Stimulated activated CD8-positive, alpha-beta memory T cell treated with anti-CD3 and anti-CD28 coated beads, Interleukin-15, amount 100 ng/mL, for 1 hour (primary cell): Measurements from ENCODE around the gene OVOL1.

Experiments used
- DNase-seq: peaks from one replicate; pipeline ENCODE4 v3.0.0-alpha.2; 2020; ENCODE audit warnings: low read depth

The OVOL1 gene

GRCh38 chr11:65791719-65792213 is 4.9 kb downstream of the OVOL1 start:
- no peak for DNase-seq

GRCh38 chr11:65792456-65792855 is 5.6 kb downstream of the OVOL1 start:
- DNase-seq: no peak

GRCh38 chr11:65793144-65793581 is 6.3 kb downstream of the OVOL1 start:
- DNase-seq: no peak

- DNase-seq: no peak
Measured at GRCh38 chr11:65793625-65794400, 7.0 kb downstream of the OVOL1 start.

GRCh38 chr11:65794570-65795510 is 8.0 kb downstream of the OVOL1 start:
- DNase-seq: no peak

- DNase-seq: no peak
Measured at GRCh38 chr11:65796726-65797601, 10.1 kb downstream of the OVOL1 start.

- no peak for DNase-seq
Measured at GRCh38 chr11:65797711-65798110, 10.8 kb downstream of the OVOL1 start.

GRCh38 chr11:65798882-65799281 is 12.0 kb downstream of the OVOL1 start:
- no peak for DNase-seq

GRCh38 chr11:65801153-65801987 is 14.5 kb downstream of the OVOL1 start:
- no peak for DNase-seq

GRCh38 chr11:65802841-65803240 is 16.0 kb downstream of the OVOL1 start:
- DNase-seq: no peak

- DNase-seq: no peak
Measured at GRCh38 chr11:65803797-65804492, 17.1 kb downstream of the OVOL1 start.

- no peak for DNase-seq
Measured at GRCh38 chr11:65806979-65807378, 20.1 kb downstream of the OVOL1 start.

- no peak for DNase-seq
Measured at GRCh38 chr11:65808744-65809341, 22.0 kb downstream of the OVOL1 start.

- no peak for DNase-seq
Measured at GRCh38 chr11:65809496-65809895, 22.6 kb downstream of the OVOL1 start.

- DNase-seq: no peak
Measured at GRCh38 chr11:65810046-65810868, 23.4 kb downstream of the OVOL1 start.

- no peak for DNase-seq
Measured at GRCh38 chr11:65811764-65812475, 25.1 kb downstream of the OVOL1 start.

GRCh38 chr11:65814131-65814985 is 27.5 kb downstream of the OVOL1 start:
- no peak for DNase-seq
